Sigmoid colon (tissue), 7 donors: Measurements from ENCODE around the gene NKD2. TPM values are rescaled to one million over a fixed set of nuclear protein-coding genes. Genes with fewer than 3 reads are reported as not detected.

Experiments used
- DNase-seq: peaks from one replicate; pipeline ENCODE4 v3.0.0-alpha.2; 2019
- H3K27ac ChIP-seq, 4 donors: fragments of 200-600 bp; sonication (generic); one replicate each; pipeline ENCODE4 v1.5.1; 2016 to 2019; ENCODE audit warnings: mild to moderate bottlenecking in 1 of 4
- H3K27me3 ChIP-seq, 3 donors: fragments of 200-600 bp; sonication (generic); one replicate each; pipeline ENCODE4 v1.5.1; 2019; ENCODE audit warnings: mild to moderate bottlenecking in 1 of 3
- H3K36me3 ChIP-seq, 4 donors: fragments of 200-600 bp; sonication (generic); one replicate each; pipeline ENCODE4 v1.5.1; 2016 to 2019
- H3K4me1 ChIP-seq, 4 donors: fragments of 200-600 bp; sonication (generic); one replicate each; pipeline ENCODE4 v1.5.1; 2017 to 2019
- H3K4me3 ChIP-seq, 4 donors: fragments of 200-600 bp; sonication (generic); one replicate each; pipeline ENCODE4 v1.5.1; 2017 to 2019; ENCODE audit warnings: mild to moderate bottlenecking in 2 of 4, moderate library complexity in 1 of 4
- H3K9me3 ChIP-seq, 4 donors: fragments of 200-600 bp in 3 of 4; sonication (generic) in 3 of 4; one replicate each; pipeline versions ENCODE4 v1.5.1 to v1.6.1; 2013 to 2019
- CTCF ChIP-seq, 4 experiments: fragments of 450-650 bp in 3 of 4; fragments of 200-600 bp in 1 of 4; IDR thresholded peaks; one replicate each; pipeline ENCODE4 v1.5.1; 2016 to 2019; ENCODE audit warnings: antibody characterized with exemption in 4 of 4, mild to moderate bottlenecking in 3 of 4, moderate library complexity in 2 of 4
- EP300 ChIP-seq, 4 donors: sonication (generic); formaldehyde crosslinking; IDR thresholded peaks; one replicate each; pipeline ENCODE4 v1.6.1; 2017; ENCODE audit warnings: antibody characterized with exemption in 4 of 4
- POLR2A ChIP-seq, 2 donors: fragments of 450-650 bp; IDR thresholded peaks; one replicate each; pipeline ENCODE4 v1.6.1; 2016; ENCODE audit warnings: antibody characterized with exemption in 2 of 2, mild to moderate bottlenecking in 2 of 2, moderate library complexity in 2 of 2
- POLR2AphosphoS5 ChIP-seq, 4 donors: sonication (generic); formaldehyde crosslinking; IDR thresholded peaks; one replicate each; pipeline ENCODE4 v1.6.1; 2017; ENCODE audit warnings: antibody characterized with exemption in 4 of 4
- WGBS, 2 donors: extraction: QIAGEN DNeasy Blood & Tissue Kit; methylation state at CpG; one replicate each; pipeline ENCODE4 v1.1.7; 2013; 5-methylcytosine and 5-hydroxymethylcytosine counted together
- intact Hi-C: fragments of 100-400 bp; cut with DNase I; formaldehyde crosslinking; loops from one replicate; pipeline ENCODE4 v1.15.1; 2023
- polyA plus RNA-seq, 3 donors: library from polyadenylated mRNA; stranded (reverse); fragments of 200-250 nt; gene quantifications; one replicate each; pipeline ENCODE4 v1.2.3, GENCODE V29; 2013
- total RNA-seq, 4 donors: library from RNA; depleted of rRNA; stranded (reverse); fragments of >200 nt; gene quantifications; one replicate each; pipeline ENCODE4 v1.1.0, GENCODE V29; 2016
- donor health status: healthy with polysubstance abuse.
- donor health status: Bipolar disorder and iron deficiency.
- donor health status: healthy.

Gene NKD2
- total and polyA plus RNA-seq, 7 donors, result 0.60 to 4.4 (median 1.8) TPM

- WGBS, 2 donors, result 88 to 90% methylated on average over 16 of the region's 16 CpGs
- Histone ChIP-seq H3K4me3 (no peak overlapping the region), H3K27ac (no peak overlapping the region), H3K27me3 (no peaks in the 10 kb centered on the region), H3K9me3 (no peaks in the 10 kb centered on the region), H3K4me1 (no peaks in the 10 kb centered on the region), H3K36me3 (no peaks in the 10 kb centered on the region)
- DNase-seq, result peak; percentile 32
- TF ChIP-seq POLR2AphosphoS5 (IDR thresholded peaks at IDR 0.05), result no peak
- no peak for TF ChIP-seq EP300 (IDR thresholded peaks at IDR 0.05)
- no peak for TF ChIP-seq CTCF (IDR thresholded peaks at IDR 0.05)
- TF ChIP-seq POLR2A (IDR thresholded peaks at IDR 0.05), result no peak
- intact Hi-C loops, result no loop called here
These were observed 30.6 kb downstream of the NKD2 start for GRCh38 chr5:1039210-1039548.

GRCh38 chr5:1039706-1040260 is 31.2 kb downstream of the NKD2 start:
- Histone ChIP-seq H3K27me3 (no peaks in the 10 kb centered on the region), H3K4me3 (no peak overlapping the region), H3K27ac (no peak overlapping the region), H3K4me1 (no peaks in the 10 kb centered on the region), H3K9me3 (no peaks in the 10 kb centered on the region), H3K36me3 (no peaks in the 10 kb centered on the region)
- no peak for TF ChIP-seq EP300 (IDR thresholded peaks at IDR 0.05)
- no peak for TF ChIP-seq CTCF (IDR thresholded peaks at IDR 0.05)
- no peak for TF ChIP-seq POLR2AphosphoS5 (IDR thresholded peaks at IDR 0.05)
- TF ChIP-seq POLR2A (IDR thresholded peaks at IDR 0.05), result no peak
- 91 to 97% methylated on average over 18 of the region's 18 CpGs for WGBS, 2 donors
- intact Hi-C loops, result no loop called here
- peak; percentile 32 for DNase-seq

- DNase-seq, result peak; percentile 51
- Histone ChIP-seq H3K27me3 (no peaks in the 10 kb centered on the region), H3K9me3 (no peaks in the 10 kb centered on the region), H3K27ac (no peak overlapping the region), H3K4me3 (no peak overlapping the region), H3K36me3 (no peaks in the 10 kb centered on the region), H3K4me1 (no peaks in the 10 kb centered on the region)
- 92 to 95% methylated on average over 10 of the region's 10 CpGs for WGBS, 2 donors
- TF ChIP-seq POLR2A (IDR thresholded peaks at IDR 0.05) (no peak), POLR2AphosphoS5 (IDR thresholded peaks at IDR 0.05) (no peak), CTCF (IDR thresholded peaks at IDR 0.05) (no peak), EP300 (IDR thresholded peaks at IDR 0.05) (no peak)
- intact Hi-C loops, result no loop called here
These were observed 32.0 kb downstream of the NKD2 start for GRCh38 chr5:1040571-1040970.

GRCh38 chr5:1041225-1042143 is 32.9 kb downstream of the NKD2 start:
- Histone ChIP-seq H3K27ac (no peak overlapping the region), H3K9me3 (no peaks in the 10 kb centered on the region), H3K4me3 (no peak overlapping the region), H3K27me3 (no peaks in the 10 kb centered on the region), H3K4me1 (no peaks in the 10 kb centered on the region), H3K36me3 (no peaks in the 10 kb centered on the region)
- TF ChIP-seq POLR2AphosphoS5 (IDR thresholded peaks at IDR 0.05), result no peak
- no peak for TF ChIP-seq EP300 (IDR thresholded peaks at IDR 0.05)
- TF ChIP-seq POLR2A (IDR thresholded peaks at IDR 0.05), result no peak
- no peak for TF ChIP-seq CTCF (IDR thresholded peaks at IDR 0.05)
- 78 to 86% methylated on average over 15 of the region's 15 CpGs for WGBS, 2 donors
- intact Hi-C loops, result no loop called here
- no peak for DNase-seq
